Stomach (tissue), 9 donors: Measurements from ENCODE around the gene CCDC106. TPM values are rescaled to one million over a fixed set of nuclear protein-coding genes. Genes with fewer than 3 reads are reported as not detected.

Experiments used
- DNase-seq, 2 donors: peaks; one replicate each; pipeline versions ENCODE4 v3.0.0 to v3.0.0-alpha.2; 2013 to 2019
- H3K27ac ChIP-seq, 5 donors: fragments of 200-600 bp in 4 of 5; sonication (generic) in 4 of 5; one replicate each; pipeline ENCODE4 v1.5.1; 2013 to 2019; ENCODE audit warnings: mild to moderate bottlenecking in 1 of 5, moderate library complexity in 1 of 5
- H3K27me3 ChIP-seq, 3 donors: fragments of 200-600 bp; sonication (generic); one replicate each; pipeline ENCODE4 v1.5.1; 2017 to 2019; ENCODE audit warnings: mixed run types in 1 of 3
- H3K36me3 ChIP-seq, 4 donors: fragments of 200-600 bp; sonication (generic); 1 replicate in 3 of 4; 2 replicates in 1 of 4; pipeline ENCODE4 v1.5.1; 2016 to 2019
- H3K4me1 ChIP-seq, 4 donors: fragments of 200-600 bp; sonication (generic); one replicate each; pipeline ENCODE4 v1.5.1; 2016 to 2019
- H3K4me3 ChIP-seq, 4 donors: fragments of 200-600 bp; sonication (generic) in 3 of 4; one replicate each; pipeline ENCODE4 v1.5.1; 2016 to 2019; ENCODE audit warnings: mild to moderate bottlenecking in 1 of 4
- H3K9me3 ChIP-seq, 4 donors: fragments of 200-600 bp; sonication (generic); one replicate each; pipeline ENCODE4 v1.5.1; 2016 to 2019
- EP300 ChIP-seq: sonication (generic); formaldehyde crosslinking; IDR thresholded peaks from one replicate; pipeline ENCODE4 v1.6.1; 2017; ENCODE audit warnings: antibody characterized with exemption
- POLR2A ChIP-seq, 4 donors: fragments of 450-650 bp; IDR thresholded peaks; one replicate each; pipeline ENCODE4 v1.6.1; 2016; ENCODE audit warnings: antibody characterized with exemption in 4 of 4, control low read depth in 2 of 4, mild to moderate bottlenecking in 1 of 4, moderate library complexity in 1 of 4
- POLR2AphosphoS5 ChIP-seq, 3 donors: sonication (generic); formaldehyde crosslinking; IDR thresholded peaks; one replicate each; pipeline ENCODE4 v1.6.1; 2016; ENCODE audit warnings: antibody characterized with exemption in 3 of 3
- WGBS, 5 donors: extraction: QIAGEN DNeasy Blood & Tissue Kit in 3 of 5; methylation state at CpG; one replicate each; pipeline versions ENCODE4 v1.1.5 to v1.1.7; 2013 to 2018; 5-methylcytosine and 5-hydroxymethylcytosine counted together
- intact Hi-C: fragments of 100-400 bp; cut with DNase I; formaldehyde crosslinking; loops from one replicate; pipeline ENCODE4 v1.15.1; 2023; ENCODE audit warnings: low total_unique reads
- polyA plus RNA-seq, 3 donors: library from polyadenylated mRNA; stranded (reverse); fragments of 200-250 nt; gene quantifications; one replicate each; pipeline ENCODE4 v1.2.3, GENCODE V29; 2013
- total RNA-seq, 5 donors: library from RNA; depleted of rRNA; stranded (reverse); fragments of >200 nt; gene quantifications; one replicate each; pipeline versions ENCODE4 v1.1.0 to v1.2.3, GENCODE V29; 2014 to 2016
- TF ChIP-seq, protein P1 (sequence below), 7 experiments: fragments of 450-650 bp in 4 of 7; fragments of 200-600 bp in 3 of 7; sonication (generic) in 3 of 7; IDR thresholded peaks; one replicate each; pipeline ENCODE4 v1.5.1; 2016 to 2019; ENCODE audit warnings: antibody characterized with exemption in 7 of 7, control low read depth in 2 of 7, mild to moderate bottlenecking in 1 of 7
- donor health status: healthy with polysubstance abuse.
- donor health status: Bipolar disorder and iron deficiency.
- donor health status: healthy.

The CCDC106 gene
- total and polyA plus RNA-seq, 8 donors = 3.5 to 25.5 (median 13.7) TPM

DNA sequence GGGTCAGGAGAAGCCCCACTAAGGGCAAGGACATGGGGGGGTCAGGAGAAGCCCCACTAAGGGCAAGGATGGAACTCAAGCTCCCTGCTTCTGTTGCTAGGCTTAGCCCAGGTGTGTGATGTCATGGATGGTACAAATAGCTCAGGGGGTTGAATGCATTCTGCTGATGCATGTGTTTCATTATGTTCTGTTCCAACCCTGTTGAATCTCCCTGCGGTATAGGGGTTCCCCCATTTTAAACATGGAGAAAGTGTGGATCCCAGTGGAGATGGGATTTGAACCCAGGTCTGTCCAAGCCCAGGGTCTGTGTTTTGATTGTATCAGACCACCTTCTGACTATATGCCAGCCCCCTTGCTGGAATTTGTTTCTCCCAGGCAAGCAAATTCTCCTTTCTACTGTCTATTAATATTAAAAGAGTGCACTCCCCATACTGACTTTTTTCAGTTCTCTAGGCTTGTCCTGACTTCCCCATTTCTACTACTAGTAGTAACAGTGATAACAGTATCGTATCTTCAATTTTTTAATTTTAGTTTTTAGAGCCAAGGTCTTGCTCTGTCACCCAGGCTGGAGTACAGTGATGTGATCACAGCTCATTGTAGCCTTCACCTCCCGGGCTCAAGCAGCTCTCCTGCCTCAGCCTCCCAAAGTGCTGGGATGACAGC lies 35.9 kb upstream of the CCDC106 start:
- TF ChIP-seq POLR2A (IDR thresholded peaks at IDR 0.05) = no peak
- TF ChIP-seq, protein P1, sequence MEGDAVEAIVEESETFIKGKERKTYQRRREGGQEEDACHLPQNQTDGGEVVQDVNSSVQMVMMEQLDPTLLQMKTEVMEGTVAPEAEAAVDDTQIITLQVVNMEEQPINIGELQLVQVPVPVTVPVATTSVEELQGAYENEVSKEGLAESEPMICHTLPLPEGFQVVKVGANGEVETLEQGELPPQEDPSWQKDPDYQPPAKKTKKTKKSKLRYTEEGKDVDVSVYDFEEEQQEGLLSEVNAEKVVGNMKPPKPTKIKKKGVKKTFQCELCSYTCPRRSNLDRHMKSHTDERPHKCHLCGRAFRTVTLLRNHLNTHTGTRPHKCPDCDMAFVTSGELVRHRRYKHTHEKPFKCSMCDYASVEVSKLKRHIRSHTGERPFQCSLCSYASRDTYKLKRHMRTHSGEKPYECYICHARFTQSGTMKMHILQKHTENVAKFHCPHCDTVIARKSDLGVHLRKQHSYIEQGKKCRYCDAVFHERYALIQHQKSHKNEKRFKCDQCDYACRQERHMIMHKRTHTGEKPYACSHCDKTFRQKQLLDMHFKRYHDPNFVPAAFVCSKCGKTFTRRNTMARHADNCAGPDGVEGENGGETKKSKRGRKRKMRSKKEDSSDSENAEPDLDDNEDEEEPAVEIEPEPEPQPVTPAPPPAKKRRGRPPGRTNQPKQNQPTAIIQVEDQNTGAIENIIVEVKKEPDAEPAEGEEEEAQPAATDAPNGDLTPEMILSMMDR (IDR thresholded peaks at IDR 0.05) = no peak
- TF ChIP-seq POLR2AphosphoS5 (IDR thresholded peaks at IDR 0.05) = no peak
- H3K4me1 ChIP-seq = peaks cover 0 to 58% (median 19%) of the 10 kb centered on the region in 4 donors
- 80 to 93% (median 83%) methylated on average over 3 of the region's 3 CpGs for WGBS, 5 donors
- H3K4me3 ChIP-seq = no peak overlapping the region
- H3K27ac ChIP-seq = no peak overlapping the region
- H3K9me3 ChIP-seq = no peaks in the 10 kb centered on the region
- no peak for DNase-seq
- peaks cover 16 to 74% (median 62%) of the 10 kb centered on the region in 4 donors for H3K36me3 ChIP-seq
- no peaks in the 10 kb centered on the region for H3K27me3 ChIP-seq
- intact Hi-C loops = loop anchor here (5.0 kb wide), 1 partner anchor 100 kb away; no protein-coding TSS in a partner anchor

DNA sequence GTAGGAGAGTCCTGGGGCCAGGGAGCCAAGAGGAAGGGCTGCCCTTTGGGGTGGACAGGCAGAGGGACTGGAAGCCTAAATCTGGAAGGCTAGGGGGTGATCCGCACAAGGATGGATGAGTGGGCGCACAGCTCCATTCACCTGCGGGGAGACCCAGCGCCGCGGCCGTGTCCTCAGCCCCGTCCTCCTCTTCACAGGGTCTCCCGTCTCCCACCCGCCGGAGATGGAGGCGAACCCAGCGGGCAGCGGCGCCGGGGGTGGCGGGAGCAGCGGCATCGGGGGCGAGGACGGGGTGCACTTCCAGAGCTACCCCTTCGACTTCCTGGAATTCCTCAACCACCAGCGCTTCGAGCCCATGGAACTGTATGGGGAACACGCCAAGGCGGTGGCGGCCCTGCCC lies 34.6 kb upstream of the CCDC106 start:
- H3K9me3 ChIP-seq = no peaks in the 10 kb centered on the region
- H3K4me1 ChIP-seq = peaks cover 0 to 50% (median 12%) of the 10 kb centered on the region in 4 donors
- TF ChIP-seq, protein P1 (IDR thresholded peaks at IDR 0.05) = no peak
- TF ChIP-seq EP300 (no peak), POLR2A (IDR thresholded peaks at IDR 0.05) (no peak), POLR2AphosphoS5 (IDR thresholded peaks at IDR 0.05) (no peak)
- DNase-seq = no peak
- intact Hi-C loops = loop anchor here (5.0 kb wide), 1 partner anchor 101 kb away; no protein-coding TSS in a partner anchor
- H3K36me3 ChIP-seq = peaks cover 16 to 78% (median 71%) of the 10 kb centered on the region in 4 donors
- H3K27ac ChIP-seq = no peak overlapping the region
- WGBS, 5 donors = 93 to 96% (median 94%) methylated on average over 9 to 27 of the region's 27 CpGs
- H3K27me3 ChIP-seq = no peaks in the 10 kb centered on the region
- no peak overlapping the region for H3K4me3 ChIP-seq

DNA sequence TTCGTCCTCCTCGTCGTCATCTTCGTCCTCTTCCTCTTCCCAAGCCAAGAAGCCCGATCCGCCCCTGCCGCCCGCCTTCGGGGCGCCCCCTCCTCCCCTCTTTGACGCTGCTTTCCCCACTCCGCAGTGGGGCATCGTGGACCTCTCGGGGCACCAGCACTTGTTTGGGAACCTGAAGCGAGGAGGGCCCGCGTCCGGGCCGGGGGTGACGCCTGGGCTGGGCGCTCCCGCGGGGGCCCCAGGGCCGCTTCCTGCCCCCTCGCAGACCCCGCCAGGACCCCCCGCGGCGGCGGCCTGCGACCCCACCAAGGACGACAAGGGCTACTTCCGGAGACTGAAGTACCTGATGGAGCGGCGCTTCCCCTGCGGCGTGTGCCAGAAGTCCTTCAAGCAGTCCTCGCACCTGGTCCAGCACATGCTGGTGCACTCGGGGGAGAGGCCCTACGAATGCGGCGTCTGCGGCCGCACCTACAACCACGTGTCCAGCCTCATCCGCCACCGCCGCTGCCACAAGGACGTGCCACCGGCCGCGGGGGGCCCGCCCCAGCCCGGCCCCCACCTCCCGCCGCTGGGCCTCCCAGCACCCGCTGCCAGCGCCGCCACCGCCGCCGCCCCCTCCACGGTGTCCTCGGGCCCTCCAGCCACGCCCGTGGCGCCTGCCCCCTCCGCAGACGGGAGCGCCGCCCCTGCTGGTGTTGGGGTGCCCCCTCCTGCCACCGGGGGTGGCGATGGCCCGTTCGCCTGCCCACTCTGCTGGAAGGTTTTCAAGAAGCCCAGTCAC lies 33.9 kb upstream of the CCDC106 start:
- H3K4me3 ChIP-seq = no peak overlapping the region
- H3K36me3 ChIP-seq = peaks cover 16 to 72% (median 68%) of the 10 kb centered on the region in 4 donors
- H3K27me3 ChIP-seq = no peaks in the 10 kb centered on the region
- H3K9me3 ChIP-seq = no peaks in the 10 kb centered on the region
- WGBS, 5 donors = 91 to 95% (median 94%) methylated on average over 19 to 75 of the region's 75 CpGs
- peaks cover under 1 to 50% (median 15%) of the 10 kb centered on the region in 4 donors for H3K4me1 ChIP-seq
- TF ChIP-seq, protein P1 (IDR thresholded peaks at IDR 0.05) = no peak
- TF ChIP-seq EP300 = no peak
- no peak for TF ChIP-seq POLR2AphosphoS5 (IDR thresholded peaks at IDR 0.05)
- TF ChIP-seq POLR2A (IDR thresholded peaks at IDR 0.05) = no peak
- no peak for DNase-seq
- no peak overlapping the region for H3K27ac ChIP-seq
- intact Hi-C loops = loop anchor here (5.0 kb wide), 1 partner anchor 102 kb away; no protein-coding TSS in a partner anchor

DNA sequence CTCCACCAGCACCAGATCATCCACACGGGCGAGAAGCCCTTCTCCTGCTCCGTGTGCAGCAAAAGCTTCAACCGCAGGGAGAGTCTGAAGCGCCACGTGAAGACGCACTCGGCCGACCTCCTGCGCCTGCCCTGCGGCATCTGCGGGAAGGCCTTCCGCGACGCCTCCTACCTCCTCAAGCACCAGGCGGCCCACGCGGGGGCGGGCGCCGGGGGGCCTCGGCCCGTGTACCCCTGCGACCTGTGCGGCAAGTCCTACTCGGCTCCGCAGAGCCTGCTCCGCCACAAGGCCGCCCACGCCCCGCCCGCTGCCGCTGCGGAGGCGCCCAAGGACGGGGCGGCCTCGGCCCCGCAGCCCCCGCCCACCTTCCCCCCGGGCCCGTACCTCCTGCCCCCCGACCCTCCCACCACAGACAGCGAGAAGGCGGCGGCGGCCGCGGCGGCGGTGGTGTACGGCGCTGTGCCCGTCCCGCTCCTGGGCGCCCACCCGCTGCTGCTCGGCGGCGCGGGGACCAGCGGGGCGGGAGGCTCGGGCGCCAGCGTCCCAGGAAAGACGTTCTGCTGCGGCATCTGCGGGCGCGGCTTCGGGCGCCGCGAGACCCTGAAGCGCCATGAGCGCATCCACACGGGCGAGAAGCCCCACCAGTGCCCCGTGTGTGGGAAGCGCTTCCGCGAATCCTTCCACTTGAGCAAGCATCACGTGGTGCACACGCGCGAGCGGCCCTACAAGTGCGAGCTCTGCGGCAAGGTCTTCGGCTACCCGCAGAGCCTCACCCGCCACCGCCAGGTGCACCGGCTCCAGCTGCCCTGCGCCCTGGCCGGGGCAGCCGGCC lies 33.1 kb upstream of the CCDC106 start:
- DNase-seq = no peak
- Histone ChIP-seq H3K27ac (no peak overlapping the region), H3K36me3 (peaks cover 16 to 64% (median 60%) of the 10 kb centered on the region in 4 donors), H3K27me3 (no peaks in the 10 kb centered on the region), H3K4me1 (peaks cover 8 to 50% (median 17%) of the 10 kb centered on the region in 4 donors), H3K4me3 (no peak overlapping the region), H3K9me3 (no peaks in the 10 kb centered on the region)
- WGBS, 5 donors = 95 to 98% (median 97%) methylated on average over 53 to 98 of the region's 98 CpGs
- TF ChIP-seq EP300 (no peak), POLR2A (IDR thresholded peaks at IDR 0.05) (no peak), POLR2AphosphoS5 (IDR thresholded peaks at IDR 0.05) (no peak)
- TF ChIP-seq, protein P1 (IDR thresholded peaks at IDR 0.05) = no peak
- intact Hi-C loops = loop anchor here (5.0 kb wide), 1 partner anchor 103 kb away; no protein-coding TSS in a partner anchor
